Measurements from ENCODE around the gene LRRC4C. TPM values are rescaled to one million over a fixed set of nuclear protein-coding genes. Genes with fewer than 3 reads are reported as not detected.

The LRRC4C gene
- total RNA-seq, 1 donor from 2014 or later, result 0.64 TPM

DNA sequence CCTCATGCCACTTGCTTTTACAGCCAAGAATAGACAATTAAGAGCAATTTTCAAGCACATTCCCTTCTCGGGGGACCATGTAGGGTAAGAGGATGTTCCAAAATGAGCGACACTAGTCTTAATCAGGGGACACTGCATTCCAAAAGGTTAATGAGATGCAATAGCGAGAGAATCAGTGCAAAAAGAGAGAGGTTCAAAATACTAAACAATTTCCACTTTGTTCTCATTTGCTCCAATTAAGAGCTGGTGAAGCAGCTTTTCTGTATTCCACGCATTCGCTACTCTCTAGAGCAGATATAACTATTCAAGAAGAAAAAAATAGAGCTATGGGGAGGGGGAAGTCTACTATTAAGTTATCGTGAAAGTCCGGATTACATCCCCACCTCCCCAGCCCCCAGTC lies 811 bp downstream of the LRRC4C start:
- Mint-ChIP-seq H3K27me3 (ENCODE audit: unreplicated experiment) (no peaks in the 10 kb centered on the region), H3K9me3 (ENCODE audit: unreplicated experiment) (no peaks in the 10 kb centered on the region), H3K36me3 (ENCODE audit: unreplicated experiment) (no peaks in the 10 kb centered on the region), H3K4me1 (ENCODE audit: low read depth, unreplicated experiment) (peaks cover 15% of the 10 kb centered on the region), H3K27ac (ENCODE audit: unreplicated experiment) (no peak overlapping the region), H3K4me3 (ENCODE audit: unreplicated experiment) (no peak overlapping the region)
- TF ChIP-seq, protein P1, sequence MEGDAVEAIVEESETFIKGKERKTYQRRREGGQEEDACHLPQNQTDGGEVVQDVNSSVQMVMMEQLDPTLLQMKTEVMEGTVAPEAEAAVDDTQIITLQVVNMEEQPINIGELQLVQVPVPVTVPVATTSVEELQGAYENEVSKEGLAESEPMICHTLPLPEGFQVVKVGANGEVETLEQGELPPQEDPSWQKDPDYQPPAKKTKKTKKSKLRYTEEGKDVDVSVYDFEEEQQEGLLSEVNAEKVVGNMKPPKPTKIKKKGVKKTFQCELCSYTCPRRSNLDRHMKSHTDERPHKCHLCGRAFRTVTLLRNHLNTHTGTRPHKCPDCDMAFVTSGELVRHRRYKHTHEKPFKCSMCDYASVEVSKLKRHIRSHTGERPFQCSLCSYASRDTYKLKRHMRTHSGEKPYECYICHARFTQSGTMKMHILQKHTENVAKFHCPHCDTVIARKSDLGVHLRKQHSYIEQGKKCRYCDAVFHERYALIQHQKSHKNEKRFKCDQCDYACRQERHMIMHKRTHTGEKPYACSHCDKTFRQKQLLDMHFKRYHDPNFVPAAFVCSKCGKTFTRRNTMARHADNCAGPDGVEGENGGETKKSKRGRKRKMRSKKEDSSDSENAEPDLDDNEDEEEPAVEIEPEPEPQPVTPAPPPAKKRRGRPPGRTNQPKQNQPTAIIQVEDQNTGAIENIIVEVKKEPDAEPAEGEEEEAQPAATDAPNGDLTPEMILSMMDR (IDR thresholded peaks at IDR 0.05; ENCODE audit: partially characterized antibody, unreplicated experiment), result no peak
- DNase-seq, result no peak

DNA sequence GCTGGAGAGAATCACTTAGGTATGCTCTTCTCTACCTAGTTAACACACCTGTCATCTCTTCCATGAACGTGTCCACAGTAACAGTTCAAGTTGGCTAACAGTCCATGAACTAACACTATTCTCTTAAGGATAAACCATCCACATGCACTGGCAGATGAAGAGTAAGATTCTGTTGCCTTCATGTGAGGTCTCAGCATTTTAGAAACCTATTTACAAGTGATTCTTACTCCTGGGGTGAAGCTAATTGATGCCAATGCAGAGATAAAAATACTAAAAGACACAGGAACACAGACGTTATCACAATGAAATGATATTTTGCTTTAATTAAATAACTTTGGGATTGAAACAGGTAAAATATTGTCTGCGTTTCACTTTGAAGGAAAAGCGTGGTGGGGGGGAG lies 1.3 kb downstream of the LRRC4C start:
- H3K9me3 Mint-ChIP-seq (ENCODE audit: unreplicated experiment), result no peaks in the 10 kb centered on the region
- TF ChIP-seq, protein P1 (IDR thresholded peaks at IDR 0.05; ENCODE audit: partially characterized antibody, unreplicated experiment), result no peak
- no peaks in the 10 kb centered on the region for H3K36me3 Mint-ChIP-seq (ENCODE audit: unreplicated experiment)
- peaks cover 15% of the 10 kb centered on the region for H3K4me1 Mint-ChIP-seq (ENCODE audit: low read depth, unreplicated experiment)
- H3K27ac Mint-ChIP-seq (ENCODE audit: unreplicated experiment), result no peak overlapping the region
- no peaks in the 10 kb centered on the region for H3K27me3 Mint-ChIP-seq (ENCODE audit: unreplicated experiment)
- no peak for DNase-seq
- H3K4me3 Mint-ChIP-seq (ENCODE audit: unreplicated experiment), result no peak overlapping the region

DNA sequence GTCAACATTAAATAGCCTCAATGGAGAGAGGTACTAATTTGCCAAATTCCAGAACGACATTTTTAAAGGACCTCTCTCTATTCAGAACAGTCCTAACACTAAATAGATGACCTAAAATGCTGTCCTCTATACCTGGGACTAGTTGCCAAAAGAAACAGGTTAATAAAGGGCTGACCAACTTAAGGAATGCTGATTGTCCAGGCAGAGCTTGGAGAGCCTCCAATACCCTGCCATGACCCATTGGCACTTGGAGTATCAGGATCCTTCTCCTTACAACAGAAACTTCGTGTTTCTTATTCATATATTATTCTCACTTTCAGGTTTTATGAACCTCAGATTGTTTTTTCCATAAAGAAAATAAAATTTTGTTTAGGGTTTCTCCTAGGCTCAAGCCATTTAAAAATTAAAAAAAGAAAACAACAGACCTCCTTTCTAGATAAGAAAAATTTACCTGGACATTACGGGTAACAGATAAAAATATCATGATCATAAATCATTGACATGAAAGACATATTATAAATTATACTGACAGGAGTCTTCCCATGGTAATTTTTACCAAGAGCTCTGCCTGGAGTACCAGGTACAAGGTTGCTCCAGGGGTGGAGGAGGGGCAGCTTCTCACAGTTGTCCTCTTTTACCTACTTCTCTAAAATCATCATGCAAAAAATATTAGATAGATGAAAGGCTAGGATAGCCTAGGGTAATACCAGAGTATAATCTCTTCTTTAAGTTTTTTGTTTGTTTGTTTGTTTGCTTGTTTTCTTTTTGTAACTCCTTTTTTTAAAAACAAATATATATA lies 2.0 kb downstream of the LRRC4C start:
- no peaks in the 10 kb centered on the region for H3K27me3 Mint-ChIP-seq (ENCODE audit: unreplicated experiment)
- no peak for DNase-seq
- no peaks in the 10 kb centered on the region for H3K36me3 Mint-ChIP-seq (ENCODE audit: unreplicated experiment)
- no peak overlapping the region for H3K27ac Mint-ChIP-seq (ENCODE audit: unreplicated experiment)
- no peak overlapping the region for H3K4me3 Mint-ChIP-seq (ENCODE audit: unreplicated experiment)
- TF ChIP-seq, protein P1 (IDR thresholded peaks at IDR 0.05; ENCODE audit: partially characterized antibody, unreplicated experiment), result no peak
- peaks cover 15% of the 10 kb centered on the region for H3K4me1 Mint-ChIP-seq (ENCODE audit: low read depth, unreplicated experiment)
- H3K9me3 Mint-ChIP-seq (ENCODE audit: unreplicated experiment), result no peaks in the 10 kb centered on the region

GRCh38 chr11:41456269-41456668 lies 3.2 kb downstream of the LRRC4C start:
- H3K4me3 Mint-ChIP-seq (ENCODE audit: unreplicated experiment), result no peak overlapping the region
- H3K4me1 Mint-ChIP-seq (ENCODE audit: low read depth, unreplicated experiment), result peaks cover 15% of the 10 kb centered on the region
- DNase-seq, result no peak
- no peaks in the 10 kb centered on the region for H3K9me3 Mint-ChIP-seq (ENCODE audit: unreplicated experiment)
- no peaks in the 10 kb centered on the region for H3K36me3 Mint-ChIP-seq (ENCODE audit: unreplicated experiment)
- peaks cover 1% of the 10 kb centered on the region for H3K27me3 Mint-ChIP-seq (ENCODE audit: unreplicated experiment)
- TF ChIP-seq, protein P1 (IDR thresholded peaks at IDR 0.05; ENCODE audit: partially characterized antibody, unreplicated experiment), result no peak
- no peak overlapping the region for H3K27ac Mint-ChIP-seq (ENCODE audit: unreplicated experiment)

GRCh38 chr11:41451011-41451410 lies 8.4 kb downstream of the LRRC4C start:
- Mint-ChIP-seq H3K36me3 (ENCODE audit: unreplicated experiment) (no peaks in the 10 kb centered on the region), H3K27me3 (ENCODE audit: unreplicated experiment) (peaks cover 2% of the 10 kb centered on the region), H3K9me3 (ENCODE audit: unreplicated experiment) (no peaks in the 10 kb centered on the region), H3K4me3 (ENCODE audit: unreplicated experiment) (no peak overlapping the region), H3K4me1 (ENCODE audit: low read depth, unreplicated experiment) (peaks cover 14% of the 10 kb centered on the region), H3K27ac (ENCODE audit: unreplicated experiment) (no peak overlapping the region)
- DNase-seq, result no peak
- TF ChIP-seq, protein P1 (IDR thresholded peaks at IDR 0.05; ENCODE audit: partially characterized antibody, unreplicated experiment), result no peak
